GM18909 (cell line): ENCODE measurements around the gene SUCLG2.

Experiments used
- ATAC-seq: cut with Tn5 transposase; IDR thresholded peaks from one replicate; pipeline ENCODE4 v1.9.1; 2021; ENCODE audit warnings: mild to moderate bottlenecking; ENCODE audit not compliant: unreplicated experiment, poor library complexity

Gene SUCLG2

DNA sequence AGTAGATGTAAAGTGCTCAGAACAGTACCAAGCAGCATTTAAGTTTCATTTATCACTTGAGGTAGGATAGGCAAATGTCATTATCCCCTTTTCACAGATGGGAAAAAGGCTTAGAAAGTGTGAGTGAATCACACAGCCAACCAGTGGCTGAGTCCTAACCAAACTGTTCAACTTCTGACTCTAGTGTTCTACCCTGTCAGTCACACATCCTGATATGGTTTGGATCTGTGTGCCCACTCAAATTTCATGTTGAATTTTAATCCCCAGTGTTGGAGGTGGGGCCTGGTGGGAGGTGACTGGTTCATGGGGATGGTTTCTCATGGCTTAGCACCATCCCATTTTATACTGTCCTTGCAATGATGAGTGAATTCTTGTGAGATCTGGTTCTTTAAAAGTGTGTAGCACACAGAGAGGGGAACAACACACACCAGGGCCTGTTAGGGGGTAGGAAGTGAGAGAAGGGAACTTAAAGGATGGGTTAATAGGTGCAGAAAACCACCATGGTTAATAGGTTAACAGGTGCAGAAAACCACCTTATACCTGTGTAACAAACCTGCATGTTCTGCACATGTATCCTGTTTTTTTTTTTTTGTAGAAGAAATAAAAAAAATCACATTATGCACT, 304.7 kb downstream of the SUCLG2 start:
- peak; percentile 96 for ATAC-seq

- no peak for ATAC-seq
Observed at GRCh38 chr3:67346081-67346480, 308.3 kb downstream of the SUCLG2 start.

- ATAC-seq = no peak
Observed at GRCh38 chr3:67335813-67336212, 318.6 kb downstream of the SUCLG2 start.

GRCh38 chr3:67334588-67334987, 319.8 kb downstream of the SUCLG2 start:
- no peak for ATAC-seq

- ATAC-seq = peak; percentile 83
Observed at GRCh38 chr3:67329358-67329757, 325.1 kb downstream of the SUCLG2 start.

GRCh38 chr3:67327582-67327981, 326.8 kb downstream of the SUCLG2 start:
- no peak for ATAC-seq

GRCh38 chr3:67325231-67325630, 329.2 kb downstream of the SUCLG2 start:
- no peak for ATAC-seq
